Measurements from ENCODE around the gene PTP4A2. TPM values are rescaled to one million over a fixed set of nuclear protein-coding genes. Genes with fewer than 3 reads are reported as not detected.

Gene PTP4A2
- total RNA-seq, 1 donor from 2014 or later = 271 TPM

DNA sequence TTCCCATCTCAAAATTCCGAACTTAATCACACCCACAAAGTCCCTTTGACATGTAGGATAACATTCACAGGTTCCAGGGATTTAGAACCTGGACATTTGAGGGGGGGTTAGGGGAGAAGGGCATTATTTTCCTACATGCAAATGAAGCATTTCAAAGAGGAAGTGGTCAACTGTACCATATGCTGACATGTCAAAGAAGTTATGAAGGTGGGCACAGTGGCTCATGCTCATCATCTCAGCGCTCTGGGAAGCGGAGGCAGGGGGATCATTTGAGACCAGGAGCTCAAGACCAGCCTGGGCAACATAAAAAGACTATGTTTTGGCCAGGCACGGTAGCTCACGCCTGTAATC lies 35.7 kb downstream of the PTP4A2 start:
- Histone ChIP-seq H3K36me3 (ENCODE audit: insufficient read depth, low read length) (peaks cover 27% of the 10 kb centered on the region), H4K20me1 (ENCODE audit: insufficient read depth, low read length) (peaks cover 28% of the 10 kb centered on the region), H3K27me3 (ENCODE audit: insufficient read depth, low read length) (no peaks in the 10 kb centered on the region), H3K79me2 (ENCODE audit: insufficient read depth, low read length) (no peaks in the 10 kb centered on the region), H3K27ac (ENCODE audit: low read depth, low read length) (no peak overlapping the region), H3K4me3 (ENCODE audit: insufficient read depth, low read depth, low read length) (no peak overlapping the region), H3K4me1 (ENCODE audit: insufficient read depth, low read length) (no peaks in the 10 kb centered on the region), H2AFZ (ENCODE audit: low read depth, low read length) (no peak overlapping the region), H3K9ac (ENCODE audit: low read length) (no peak overlapping the region), H3K9me3 (ENCODE audit: insufficient read depth, low read depth, low read length) (no peaks in the 10 kb centered on the region), H3K4me2 (ENCODE audit: low read length) (no peak overlapping the region)
- Mint-ChIP-seq H3K27ac (ENCODE audit: unreplicated experiment) (no peak overlapping the region), H3K27me3 (ENCODE audit: low read depth, unreplicated experiment) (no peaks in the 10 kb centered on the region), H3K36me3 (ENCODE audit: low read depth, unreplicated experiment) (peaks cover 17% of the 10 kb centered on the region), H3K4me3 (ENCODE audit: unreplicated experiment) (no peak overlapping the region), H3K4me1 (ENCODE audit: low read depth, unreplicated experiment) (peaks cover 2% of the 10 kb centered on the region), H3K9me3 (ENCODE audit: unreplicated experiment) (peaks cover 5% of the 10 kb centered on the region)
- FAIRE-seq = no peak
- no peak for TF ChIP-seq EZH2 (IDR thresholded peaks at IDR 0.05; ENCODE audit: insufficient read depth, low read length)
- no peak for TF ChIP-seq CTCF (IDR thresholded peaks at IDR 0.05; ENCODE audit: insufficient read depth, low read depth, low read length)
- no peak for DNase-seq (ENCODE audit: low read depth)

- Histone ChIP-seq H2AFZ (ENCODE audit: low read depth, low read length) (no peak overlapping the region), H3K9me3 (ENCODE audit: insufficient read depth, low read depth, low read length) (no peaks in the 10 kb centered on the region), H3K4me1 (ENCODE audit: insufficient read depth, low read length) (no peaks in the 10 kb centered on the region), H3K27me3 (ENCODE audit: insufficient read depth, low read length) (no peaks in the 10 kb centered on the region), H3K4me2 (ENCODE audit: low read length) (no peak overlapping the region), H3K27ac (ENCODE audit: low read depth, low read length) (no peak overlapping the region), H3K79me2 (ENCODE audit: insufficient read depth, low read length) (no peaks in the 10 kb centered on the region), H4K20me1 (ENCODE audit: insufficient read depth, low read length) (peaks cover 23% of the 10 kb centered on the region), H3K9ac (ENCODE audit: low read length) (no peak overlapping the region), H3K36me3 (ENCODE audit: insufficient read depth, low read length) (peaks cover 22% of the 10 kb centered on the region), H3K4me3 (ENCODE audit: insufficient read depth, low read depth, low read length) (no peak overlapping the region)
- Mint-ChIP-seq H3K4me3 (ENCODE audit: unreplicated experiment) (no peak overlapping the region), H3K27me3 (ENCODE audit: low read depth, unreplicated experiment) (no peaks in the 10 kb centered on the region), H3K36me3 (ENCODE audit: low read depth, unreplicated experiment) (peaks cover 17% of the 10 kb centered on the region), H3K9me3 (ENCODE audit: unreplicated experiment) (peaks cover 5% of the 10 kb centered on the region), H3K27ac (ENCODE audit: unreplicated experiment) (no peak overlapping the region), H3K4me1 (ENCODE audit: low read depth, unreplicated experiment) (peaks cover 2% of the 10 kb centered on the region)
- FAIRE-seq = no peak
- DNase-seq (ENCODE audit: low read depth) = no peak
- no peak for TF ChIP-seq CTCF (IDR thresholded peaks at IDR 0.05; ENCODE audit: insufficient read depth, low read depth, low read length)
- no peak for TF ChIP-seq EZH2 (IDR thresholded peaks at IDR 0.05; ENCODE audit: insufficient read depth, low read length)
Observed at GRCh38 chr1:31901838-31902509, 36.2 kb downstream of the PTP4A2 start.

- Mint-ChIP-seq H3K27me3 (ENCODE audit: low read depth, unreplicated experiment) (no peaks in the 10 kb centered on the region), H3K36me3 (ENCODE audit: low read depth, unreplicated experiment) (peaks cover 15% of the 10 kb centered on the region), H3K9me3 (ENCODE audit: unreplicated experiment) (peaks cover 5% of the 10 kb centered on the region), H3K4me3 (ENCODE audit: unreplicated experiment) (no peak overlapping the region), H3K4me1 (ENCODE audit: low read depth, unreplicated experiment) (peaks cover 2% of the 10 kb centered on the region), H3K27ac (ENCODE audit: unreplicated experiment) (no peak overlapping the region)
- Histone ChIP-seq H3K9ac (ENCODE audit: low read length) (no peak overlapping the region), H3K9me3 (ENCODE audit: insufficient read depth, low read depth, low read length) (no peaks in the 10 kb centered on the region), H4K20me1 (ENCODE audit: insufficient read depth, low read length) (peaks cover 12% of the 10 kb centered on the region), H2AFZ (ENCODE audit: low read depth, low read length) (no peak overlapping the region), H3K79me2 (ENCODE audit: insufficient read depth, low read length) (no peaks in the 10 kb centered on the region), H3K27me3 (ENCODE audit: insufficient read depth, low read length) (no peaks in the 10 kb centered on the region), H3K27ac (ENCODE audit: low read depth, low read length) (no peak overlapping the region), H3K4me3 (ENCODE audit: insufficient read depth, low read depth, low read length) (no peak overlapping the region), H3K36me3 (ENCODE audit: insufficient read depth, low read length) (peaks cover 12% of the 10 kb centered on the region), H3K4me1 (ENCODE audit: insufficient read depth, low read length) (no peaks in the 10 kb centered on the region), H3K4me2 (ENCODE audit: low read length) (no peak overlapping the region)
- no peak for DNase-seq (ENCODE audit: low read depth)
- TF ChIP-seq EZH2 (IDR thresholded peaks at IDR 0.05; ENCODE audit: insufficient read depth, low read length) (no peak), CTCF (IDR thresholded peaks at IDR 0.05; ENCODE audit: insufficient read depth, low read depth, low read length) (no peak)
- FAIRE-seq = no peak
Observed at GRCh38 chr1:31900790-31901189, 37.4 kb downstream of the PTP4A2 start.
